ENCODE results near the gene PTPN9.
"Not testable (repeated sequence)": the region's sequence is repeated elsewhere in the genome, so short reads cannot be mapped to it uniquely, and the experiment has no call there.

The PTPN9 gene

GRCh38 chr15:75596703-75597345 lies 17.7 kb upstream of the PTPN9 start:
- no peak overlapping the region for H3K4me3 ChIP-seq (ENCODE audit: low read depth, low read length)
- no peak for TF ChIP-seq CTCF (conservative IDR thresholded peaks at IDR 0.05; ENCODE audit: low read depth, low read length)
- no peak for DNase-seq (ENCODE audit: low read depth)

- DNase-seq (ENCODE audit: low read depth) = no peak
- TF ChIP-seq CTCF (conservative IDR thresholded peaks at IDR 0.05; ENCODE audit: low read depth, low read length) = no peak
- H3K4me3 ChIP-seq (ENCODE audit: low read depth, low read length) = no peak overlapping the region
Observed at GRCh38 chr15:75594276-75594675, 15.2 kb upstream of the PTPN9 start.

GRCh38 chr15:75591655-75592364 lies 12.7 kb upstream of the PTPN9 start:
- no peak for TF ChIP-seq CTCF (conservative IDR thresholded peaks at IDR 0.05; ENCODE audit: low read depth, low read length)
- no peak overlapping the region for H3K4me3 ChIP-seq (ENCODE audit: low read depth, low read length)
- DNase-seq (ENCODE audit: low read depth) = no peak

GRCh38 chr15:75590239-75590638 lies 11.1 kb upstream of the PTPN9 start:
- DNase-seq (ENCODE audit: low read depth) = no peak
- no peak overlapping the region for H3K4me3 ChIP-seq (ENCODE audit: low read depth, low read length)
- TF ChIP-seq CTCF (conservative IDR thresholded peaks at IDR 0.05; ENCODE audit: low read depth, low read length) = no peak

GRCh38 chr15:75589071-75589470 lies 10.0 kb upstream of the PTPN9 start:
- no peak for TF ChIP-seq CTCF (conservative IDR thresholded peaks at IDR 0.05; ENCODE audit: low read depth, low read length)
- no peak for DNase-seq (ENCODE audit: low read depth)

GRCh38 chr15:75586422-75586821 lies 7.3 kb upstream of the PTPN9 start:
- not testable (repeated sequence) for DNase-seq (ENCODE audit: low read depth); H3K4me3 ChIP-seq (ENCODE audit: low read depth, low read length)

More at GRCh38 chr15:75589071-75589470, 10.0 kb upstream of the PTPN9 start:
- H3K4me3 ChIP-seq (ENCODE audit: low read depth, low read length) = no peak overlapping the region

- no peak overlapping the region for H3K4me3 ChIP-seq (ENCODE audit: low read depth, low read length)
- no peak for DNase-seq (ENCODE audit: low read depth)
- TF ChIP-seq CTCF (conservative IDR thresholded peaks at IDR 0.05; ENCODE audit: low read depth, low read length) = no peak
Observed at GRCh38 chr15:75584121-75584520, 5.0 kb upstream of the PTPN9 start.

Data from choroid plexus epithelial cell (primary cell).